ENCODE measurements around the gene JAM2.
"Not testable (repeated sequence)": the region's sequence is repeated elsewhere in the genome, so short reads cannot be mapped to it uniquely, and the experiment has no call there.

Gene JAM2

GRCh38 chr21:25643486-25643885 lies 4.4 kb downstream of the JAM2 start:
- in situ Hi-C loops (cut with HindIII; ENCODE audit: low sequenced_read_pairs) = no loop called here

- in situ Hi-C loops (cut with HindIII; ENCODE audit: low sequenced_read_pairs) = no loop called here
Observed at GRCh38 chr21:25646474-25646873, 7.4 kb downstream of the JAM2 start.

GRCh38 chr21:25647647-25648046 lies 8.6 kb downstream of the JAM2 start:
- in situ Hi-C loops (cut with HindIII; ENCODE audit: low sequenced_read_pairs) = no loop called here

GRCh38 chr21:25649146-25649545 lies 10.1 kb downstream of the JAM2 start:
- in situ Hi-C loops (cut with HindIII; ENCODE audit: low sequenced_read_pairs) = no loop called here

- in situ Hi-C loops (cut with HindIII; ENCODE audit: low sequenced_read_pairs) = no loop called here
Observed at GRCh38 chr21:25656412-25656811, 17.4 kb downstream of the JAM2 start.

GRCh38 chr21:25657140-25657539 lies 18.1 kb downstream of the JAM2 start:
- in situ Hi-C loops (cut with HindIII; ENCODE audit: low sequenced_read_pairs) = no loop called here

- in situ Hi-C loops (cut with HindIII; ENCODE audit: low sequenced_read_pairs) = no loop called here
Observed at GRCh38 chr21:25658427-25659035, 19.5 kb downstream of the JAM2 start.

- in situ Hi-C loops (cut with HindIII; ENCODE audit: low sequenced_read_pairs) = no loop called here
Observed at GRCh38 chr21:25660233-25660632, 21.2 kb downstream of the JAM2 start.

- in situ Hi-C loops (cut with HindIII; ENCODE audit: low sequenced_read_pairs) = no loop called here
Observed at GRCh38 chr21:25664491-25664931, 25.5 kb downstream of the JAM2 start.

GRCh38 chr21:25670726-25671125 lies 31.7 kb downstream of the JAM2 start:
- in situ Hi-C loops (cut with HindIII; ENCODE audit: low sequenced_read_pairs) = no loop called here

GRCh38 chr21:25676451-25676850 lies 37.4 kb downstream of the JAM2 start:
- in situ Hi-C loops (cut with HindIII; ENCODE audit: low sequenced_read_pairs) = no loop called here

- in situ Hi-C loops (cut with HindIII; ENCODE audit: low sequenced_read_pairs) = no loop called here
Observed at GRCh38 chr21:25682382-25682781, 43.3 kb downstream of the JAM2 start.

GRCh38 chr21:25687787-25688186 lies 48.7 kb downstream of the JAM2 start:
- in situ Hi-C loops (cut with HindIII; ENCODE audit: low sequenced_read_pairs) = no loop called here

GRCh38 chr21:25688275-25689155 lies 49.5 kb downstream of the JAM2 start:
- in situ Hi-C loops (cut with HindIII; ENCODE audit: low sequenced_read_pairs) = no loop called here

- in situ Hi-C loops (cut with HindIII; ENCODE audit: low sequenced_read_pairs) = no loop called here
Observed at GRCh38 chr21:25689226-25689625, 50.2 kb downstream of the JAM2 start.

- in situ Hi-C loops (cut with HindIII; ENCODE audit: low sequenced_read_pairs) = no loop called here
Observed at GRCh38 chr21:25691976-25692375, 52.9 kb downstream of the JAM2 start.

GRCh38 chr21:25695461-25695860 lies 56.4 kb downstream of the JAM2 start:
- in situ Hi-C loops (cut with HindIII; ENCODE audit: low sequenced_read_pairs) = not testable (repeated sequence)

GRCh38 chr21:25700741-25701140 lies 61.7 kb downstream of the JAM2 start:
- in situ Hi-C loops (cut with HindIII; ENCODE audit: low sequenced_read_pairs) = no loop called here

- in situ Hi-C loops (cut with HindIII; ENCODE audit: low sequenced_read_pairs) = no loop called here
Observed at GRCh38 chr21:25701529-25701928, 62.5 kb downstream of the JAM2 start.

- in situ Hi-C loops (cut with HindIII; ENCODE audit: low sequenced_read_pairs) = no loop called here
Observed at GRCh38 chr21:25708467-25709065, 69.5 kb downstream of the JAM2 start.

- in situ Hi-C loops (cut with HindIII; ENCODE audit: low sequenced_read_pairs) = no loop called here
Observed at GRCh38 chr21:25709684-25710265, 70.7 kb downstream of the JAM2 start.

GRCh38 chr21:25710550-25710949 lies 71.5 kb downstream of the JAM2 start:
- in situ Hi-C loops (cut with HindIII; ENCODE audit: low sequenced_read_pairs) = no loop called here

Measured in endothelial cell of hepatic sinusoid (primary cell).